Vagina (tissue), 2 donors: ENCODE data around the gene UBE2I. TPM values are rescaled to one million over a fixed set of nuclear protein-coding genes. Genes with fewer than 3 reads are reported as not detected.

Experiments
- DNase-seq, 2 donors: peaks; one replicate each; pipeline ENCODE4 v3.0.0-alpha.2; 2017; ENCODE audit errors: extremely low spot score in 2 of 2
- H3K27ac ChIP-seq: fragments of 200-600 bp; sonication (generic); one replicate; pipeline ENCODE4 v1.5.1; 2019
- H3K27me3 ChIP-seq: fragments of 200-600 bp; sonication (generic); one replicate; pipeline ENCODE4 v1.5.1; 2019
- H3K36me3 ChIP-seq, 2 donors: fragments of 200-600 bp; sonication (generic); one replicate each; pipeline ENCODE4 v1.5.1; 2017 to 2019
- H3K4me1 ChIP-seq: fragments of 200-600 bp; sonication (generic); one replicate; pipeline ENCODE4 v1.5.1; 2019
- H3K4me3 ChIP-seq, 2 donors: fragments of 200-600 bp; sonication (generic); 1 replicate in 1 of 2; 2 replicates in 1 of 2; pipeline ENCODE4 v1.5.1; 2016 to 2019
- H3K9me3 ChIP-seq: fragments of 200-600 bp; sonication (generic); one replicate; pipeline ENCODE4 v1.5.1; 2019
- CTCF ChIP-seq, 3 experiments: fragments of 450-650 bp in 2 of 3; fragments of 200-600 bp in 1 of 3; sonication (generic) in 1 of 3; IDR thresholded peaks; one replicate each; pipeline ENCODE4 v1.5.1; 2017 to 2019; ENCODE audit warnings: antibody characterized with exemption in 3 of 3, mild to moderate bottlenecking in 2 of 3, moderate library complexity in 2 of 3
- POLR2A ChIP-seq, 2 donors: fragments of 450-650 bp; IDR thresholded peaks; one replicate each; pipeline ENCODE4 v1.6.1; 2017; ENCODE audit warnings: antibody characterized with exemption in 2 of 2, mild to moderate bottlenecking in 2 of 2, moderate library complexity in 2 of 2
- POLR2AphosphoS5 ChIP-seq, 2 donors: sonication (generic); formaldehyde crosslinking; IDR thresholded peaks; one replicate each; pipeline ENCODE4 v1.9.0; 2017; ENCODE audit warnings: antibody characterized with exemption in 2 of 2, mild to moderate bottlenecking in 2 of 2, low read depth in 1 of 2; ENCODE audit not compliant: insufficient read depth in 1 of 2
- intact Hi-C: fragments of 100-400 bp; cut with DNase I; formaldehyde crosslinking; loops from one replicate; pipeline ENCODE4 v1.15.1; 2023
- total RNA-seq: library from RNA; depleted of rRNA; stranded (reverse); fragments of >200 nt; gene quantifications from one replicate; pipeline ENCODE4 v1.2.3, GENCODE V29; 2016

Gene UBE2I
- total RNA-seq, 1 donor from 2014 or later: 51.3 TPM

GRCh38 chr16:1346422-1347285 lies 37.2 kb downstream of the UBE2I start:
- H3K27me3 ChIP-seq: no peaks in the 10 kb centered on the region
- H3K4me1 ChIP-seq: peaks cover 35% of the 10 kb centered on the region
- no peaks in the 10 kb centered on the region for H3K9me3 ChIP-seq
- intact Hi-C loops: no loop called here
- TF ChIP-seq CTCF (IDR thresholded peaks at IDR 0.05): no peak
- no peak for TF ChIP-seq POLR2AphosphoS5 (IDR thresholded peaks at IDR 0.05; ENCODE audit: insufficient read depth in 1 of 2, low read depth in 1 of 2)
- no peak for TF ChIP-seq POLR2A (IDR thresholded peaks at IDR 0.05)
- H3K4me3 ChIP-seq: no peak overlapping the region
- peaks cover 0 to 20% of the 10 kb centered on the region in 2 donors for H3K36me3 ChIP-seq
- H3K27ac ChIP-seq: no peak overlapping the region
- no peak for DNase-seq

GRCh38 chr16:1347286-1347855 lies 37.9 kb downstream of the UBE2I start:
- TF ChIP-seq POLR2AphosphoS5 (IDR thresholded peaks at IDR 0.05; ENCODE audit: insufficient read depth in 1 of 2, low read depth in 1 of 2) (no peak), POLR2A (IDR thresholded peaks at IDR 0.05) (no peak), CTCF (IDR thresholded peaks at IDR 0.05) (no peak)
- no peak overlapping the region for H3K4me3 ChIP-seq
- H3K27ac ChIP-seq: no peak overlapping the region
- H3K27me3 ChIP-seq: no peaks in the 10 kb centered on the region
- intact Hi-C loops: no loop called here
- H3K4me1 ChIP-seq: peaks cover 34% of the 10 kb centered on the region
- H3K9me3 ChIP-seq: no peaks in the 10 kb centered on the region
- peaks cover 0 to 20% of the 10 kb centered on the region in 2 donors for H3K36me3 ChIP-seq
- DNase-seq: no peak

- Histone ChIP-seq H3K4me3 (no peak overlapping the region), H3K9me3 (no peaks in the 10 kb centered on the region), H3K36me3 (peaks cover 0 to 20% of the 10 kb centered on the region in 2 donors), H3K27ac (no peak overlapping the region), H3K4me1 (peaks cover 34% of the 10 kb centered on the region), H3K27me3 (no peaks in the 10 kb centered on the region)
- DNase-seq: no peak
- TF ChIP-seq CTCF (IDR thresholded peaks at IDR 0.05) (no peak), POLR2AphosphoS5 (IDR thresholded peaks at IDR 0.05; ENCODE audit: insufficient read depth in 1 of 2, low read depth in 1 of 2) (no peak), POLR2A (IDR thresholded peaks at IDR 0.05) (no peak)
- intact Hi-C loops: no loop called here
Measured at GRCh38 chr16:1347962-1348361, 38.5 kb downstream of the UBE2I start.

GRCh38 chr16:1348441-1348840 lies 39.0 kb downstream of the UBE2I start:
- no peak for DNase-seq
- no peak for TF ChIP-seq POLR2AphosphoS5 (IDR thresholded peaks at IDR 0.05; ENCODE audit: insufficient read depth in 1 of 2, low read depth in 1 of 2)
- TF ChIP-seq CTCF (IDR thresholded peaks at IDR 0.05): no peak
- TF ChIP-seq POLR2A (IDR thresholded peaks at IDR 0.05): no peak
- Histone ChIP-seq H3K4me1 (peaks cover 34% of the 10 kb centered on the region), H3K36me3 (peaks cover 0 to 20% of the 10 kb centered on the region in 2 donors), H3K4me3 (no peak overlapping the region), H3K27ac (no peak overlapping the region), H3K9me3 (no peaks in the 10 kb centered on the region), H3K27me3 (no peaks in the 10 kb centered on the region)
- intact Hi-C loops: no loop called here

GRCh38 chr16:1348926-1349325 lies 39.5 kb downstream of the UBE2I start:
- no peak overlapping the region for H3K4me3 ChIP-seq
- TF ChIP-seq POLR2AphosphoS5 (IDR thresholded peaks at IDR 0.05; ENCODE audit: insufficient read depth in 1 of 2, low read depth in 1 of 2) (no peak), POLR2A (IDR thresholded peaks at IDR 0.05) (no peak), CTCF (IDR thresholded peaks at IDR 0.05) (no peak)
- H3K27ac ChIP-seq: no peak overlapping the region
- no peak for DNase-seq
- H3K36me3 ChIP-seq: peaks cover 0 to 20% of the 10 kb centered on the region in 2 donors
- peaks cover 35% of the 10 kb centered on the region for H3K4me1 ChIP-seq
- intact Hi-C loops: no loop called here
- no peaks in the 10 kb centered on the region for H3K9me3 ChIP-seq
- H3K27me3 ChIP-seq: no peaks in the 10 kb centered on the region
